GM12891 (cell line): Measurements from ENCODE around the gene SLBP.

Source experiments
- DNase-seq: peaks from one replicate; pipeline ENCODE4 v3.0.0; 2011; ENCODE audit warnings: low spot score; ENCODE audit not compliant: insufficient read length
- FAIRE-seq: peaks from 2 replicates; lab custom pipeline; 2011; peaks lifted over from hg19 to GRCh38; lab: Jason Lieb, UNC
- PAX5 ChIP-seq: IDR thresholded peaks from 2 replicates; pipeline ENCODE4 v1.6.1; 2011; ENCODE audit warnings: low read length, moderate library complexity, mild to moderate bottlenecking; ENCODE audit not compliant: insufficient read depth, severe bottlenecking
- POLR2A ChIP-seq: IDR thresholded peaks from 2 replicates; pipeline ENCODE4 v1.6.1; 2011; ENCODE audit warnings: low read depth, low read length, control low read depth
- POLR2AphosphoS5 ChIP-seq: IDR thresholded peaks from 2 replicates; pipeline ENCODE4 v1.6.1; 2011; ENCODE audit warnings: low read depth, low read length, control low read depth
- POU2F2 ChIP-seq: IDR thresholded peaks from 2 replicates; pipeline ENCODE4 v1.6.1; 2011; ENCODE audit warnings: low read depth, mild to moderate bottlenecking, control low read depth, low read length, moderate library complexity
- SPI1 ChIP-seq: IDR thresholded peaks from 2 replicates; pipeline ENCODE4 v1.6.1; 2011; ENCODE audit warnings: low read depth, low read length, control low read depth
- TAF1 ChIP-seq: IDR thresholded peaks from 2 replicates; pipeline ENCODE4 v1.6.1; 2011; ENCODE audit warnings: low read depth, low read length, control low read depth

Gene SLBP

GRCh38 chr4:1741208-1741607 is 29.1 kb upstream of the SLBP start:
- TF ChIP-seq POLR2AphosphoS5: no peak
- TF ChIP-seq POLR2A: no peak
- TF ChIP-seq POU2F2: no peak
- TF ChIP-seq PAX5: no peak
- no peak for TF ChIP-seq TAF1
- TF ChIP-seq SPI1: no peak
- DNase-seq: no peak
- FAIRE-seq: no peak

GRCh38 chr4:1740021-1740545 is 28.0 kb upstream of the SLBP start:
- no peak for DNase-seq
- no peak for FAIRE-seq
- TF ChIP-seq TAF1: no peak
- no peak for TF ChIP-seq POLR2A
- TF ChIP-seq SPI1: no peak
- TF ChIP-seq POLR2AphosphoS5: no peak
- TF ChIP-seq PAX5: no peak
- no peak for TF ChIP-seq POU2F2

- DNase-seq (no peak), FAIRE-seq (no peak)
- TF ChIP-seq POLR2AphosphoS5 (no peak), POU2F2 (no peak), TAF1 (no peak), POLR2A (no peak), PAX5 (no peak), SPI1 (no peak)
Measured at GRCh38 chr4:1739358-1739757, 27.2 kb upstream of the SLBP start.

GRCh38 chr4:1738410-1738809 is 26.3 kb upstream of the SLBP start:
- FAIRE-seq (peak; percentile 9), DNase-seq (no peak)
- TF ChIP-seq POLR2A (no peak), SPI1 (no peak), TAF1 (no peak)

GRCh38 chr4:1737666-1738065 is 25.5 kb upstream of the SLBP start:
- FAIRE-seq (no peak), DNase-seq (no peak)
- TF ChIP-seq POLR2AphosphoS5: no peak
- TF ChIP-seq SPI1: no peak
- TF ChIP-seq POU2F2: no peak
- TF ChIP-seq POLR2A: no peak
- TF ChIP-seq TAF1: no peak
- TF ChIP-seq PAX5: no peak

DNA sequence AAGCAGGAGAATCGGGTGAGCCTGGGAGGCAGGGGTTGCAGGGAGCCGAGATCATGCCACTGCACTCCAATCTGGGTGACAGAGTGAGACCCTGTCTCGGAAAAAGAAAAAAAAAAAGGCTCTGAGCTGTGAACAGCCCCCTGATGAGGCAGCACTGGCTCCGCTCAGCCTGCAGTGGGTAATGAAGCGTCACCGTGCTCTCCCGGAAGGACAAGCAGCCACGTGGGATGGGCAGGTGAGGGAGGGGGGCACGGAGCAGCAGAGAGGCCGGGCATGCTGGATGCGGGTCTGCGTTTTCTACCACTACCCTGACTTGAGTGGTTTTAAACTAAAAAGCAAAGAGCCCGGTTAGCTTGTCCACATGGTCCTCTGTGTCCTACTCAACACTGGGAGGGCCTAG is 24.7 kb upstream of the SLBP start:
- TF ChIP-seq POLR2AphosphoS5 (no peak), PAX5 (no peak), TAF1 (no peak), POLR2A (no peak), POU2F2 (no peak), SPI1 (no peak)
- DNase-seq (no peak), FAIRE-seq (no peak)

- TF ChIP-seq TAF1 (no peak), POLR2A (no peak), POLR2AphosphoS5 (no peak), PAX5 (no peak), POU2F2 (no peak), SPI1 (no peak)
- no peak for DNase-seq
- no peak for FAIRE-seq
Measured at GRCh38 chr4:1735215-1735614, 23.1 kb upstream of the SLBP start.

GRCh38 chr4:1732911-1733310 is 20.8 kb upstream of the SLBP start:
- no peak for DNase-seq
- TF ChIP-seq POU2F2 (no peak), PAX5 (no peak), SPI1 (no peak), POLR2AphosphoS5 (no peak), TAF1 (no peak), POLR2A (no peak)
- no peak for FAIRE-seq

DNA sequence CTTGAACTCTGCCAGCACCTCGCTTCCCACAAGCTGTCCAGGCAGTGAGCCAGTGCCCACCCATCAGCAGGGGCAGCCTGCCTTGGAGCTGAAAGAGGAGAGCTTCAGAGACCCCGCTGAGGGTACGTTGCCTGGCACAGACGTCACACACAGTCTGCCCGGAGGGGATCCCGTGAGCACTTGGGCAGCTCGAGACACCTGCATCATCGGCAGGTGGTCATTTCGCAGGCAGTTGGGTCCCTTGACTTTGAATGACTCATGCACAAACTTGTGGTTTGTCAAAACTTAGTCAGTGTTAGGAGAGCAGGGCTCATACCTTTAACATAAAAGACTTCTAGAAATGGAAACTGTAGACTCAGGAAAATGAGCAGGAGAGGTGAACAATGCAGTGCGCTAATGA is 19.1 kb upstream of the SLBP start:
- no peak for DNase-seq
- FAIRE-seq: no peak
- TF ChIP-seq POLR2A: no peak
- no peak for TF ChIP-seq TAF1
- TF ChIP-seq POLR2AphosphoS5: no peak
- TF ChIP-seq POU2F2: no peak
- TF ChIP-seq PAX5: no peak
- no peak for TF ChIP-seq SPI1

- no peak for FAIRE-seq
- TF ChIP-seq POU2F2 (no peak), SPI1 (no peak), PAX5 (no peak), POLR2A (no peak), POLR2AphosphoS5 (no peak), TAF1 (no peak)
Measured at GRCh38 chr4:1730532-1731135, 18.5 kb upstream of the SLBP start.

More at GRCh38 chr4:1730532-1731135, 18.5 kb upstream of the SLBP start:
- no peak for DNase-seq
